ENCODE results near the gene STK17A. TPM values are rescaled to one million over a fixed set of nuclear protein-coding genes. Genes with fewer than 3 reads are reported as not detected.

STK17A gene
- total RNA-seq, 2 experiments from 2014 or later: 25.8 to 28.7 TPM

GRCh38 chr7:43565786-43566185, 17.1 kb upstream of the STK17A start:
- H3K9me3 ChIP-seq (ENCODE audit: low read length): no peaks in the 10 kb centered on the region
- BruUV-seq (replicated peaks): no TSS peak
- no peak for DNase-seq (ENCODE audit: low spot score)
- no peaks in the 10 kb centered on the region for H3K36me3 ChIP-seq (ENCODE audit: insufficient read depth, low read length)
- no peak overlapping the region for H3K27ac ChIP-seq (ENCODE audit: low read depth, low read length, poor library complexity, severe bottlenecking)
- H4K20me1 ChIP-seq (ENCODE audit: insufficient read depth, low read length): no peaks in the 10 kb centered on the region
- intact Hi-C loops (cut with micrococcal nuclease; ENCODE audit: unreplicated experiment): no loop called here
- ChIA-PET CTCF (ENCODE audit: unreplicated experiment) (no interaction called here), POLR2A (no interaction called here)
- H3K4me3 ChIP-seq (ENCODE audit: low read depth, low read length, poor library complexity, severe bottlenecking): no peak overlapping the region
- TF ChIP-seq EZH2phosphoT487 (IDR thresholded peaks at IDR 0.05; ENCODE audit: borderline replicate concordance, low read depth, low read length): no peak
- no peak for TF ChIP-seq CTCF (conservative IDR thresholded peaks at IDR 0.05; ENCODE audit: low read length)
- H3K79me2 ChIP-seq (ENCODE audit: insufficient read depth, low read depth, low read length): no peaks in the 10 kb centered on the region
- no peak overlapping the region for H2AFZ ChIP-seq (ENCODE audit: low read length)
- no peaks in the 10 kb centered on the region for H3K9me2 ChIP-seq (ENCODE audit: insufficient read depth, low read length)
- no peak overlapping the region for H3K4me2 ChIP-seq (ENCODE audit: low read length)
- no peaks in the 10 kb centered on the region for H3K4me1 ChIP-seq (ENCODE audit: insufficient read depth, low read length, poor library complexity, severe bottlenecking)

GRCh38 chr7:43568529-43568928, 14.4 kb upstream of the STK17A start:
- no TSS peak for BruUV-seq (replicated peaks)

More at GRCh38 chr7:43568529-43568928, 14.4 kb upstream of the STK17A start:
- CTCF ChIA-PET (ENCODE audit: unreplicated experiment): no interaction called here
- intact Hi-C loops (cut with micrococcal nuclease; ENCODE audit: unreplicated experiment): no loop called here
- no peak for TF ChIP-seq EZH2phosphoT487 (IDR thresholded peaks at IDR 0.05; ENCODE audit: borderline replicate concordance, low read depth, low read length)
- TF ChIP-seq CTCF (conservative IDR thresholded peaks at IDR 0.05; ENCODE audit: low read length): no peak
- H3K36me3 ChIP-seq (ENCODE audit: insufficient read depth, low read length): no peaks in the 10 kb centered on the region
- H3K4me3 ChIP-seq (ENCODE audit: low read depth, low read length, poor library complexity, severe bottlenecking): no peak overlapping the region
- H3K27ac ChIP-seq (ENCODE audit: low read depth, low read length, poor library complexity, severe bottlenecking): no peak overlapping the region
- no peaks in the 10 kb centered on the region for H3K9me2 ChIP-seq (ENCODE audit: insufficient read depth, low read length)
- H3K9me3 ChIP-seq (ENCODE audit: low read length): no peaks in the 10 kb centered on the region
- H2AFZ ChIP-seq (ENCODE audit: low read length): no peak overlapping the region
- H3K79me2 ChIP-seq (ENCODE audit: insufficient read depth, low read depth, low read length): no peaks in the 10 kb centered on the region
- no peaks in the 10 kb centered on the region for H3K4me1 ChIP-seq (ENCODE audit: insufficient read depth, low read length, poor library complexity, severe bottlenecking)
- no peak overlapping the region for H3K4me2 ChIP-seq (ENCODE audit: low read length)
- POLR2A ChIA-PET: interaction anchor here (0.7 to 1.0 kb wide), 3 partner anchors 14 to 40 kb away, joined by 3 to 4 read pairs (median 3); partner anchors contain the start of gene STK17A
- no peaks in the 10 kb centered on the region for H4K20me1 ChIP-seq (ENCODE audit: insufficient read depth, low read length)
- no peak for DNase-seq (ENCODE audit: low spot score)
